Right lobe of liver (tissue), 4 donors: ENCODE data around the gene GLIS1.

Experiments
- CTCF ChIP-seq, 4 donors: fragments of 200-600 bp in 3 of 4; fragments of 450-650 bp in 1 of 4; IDR thresholded peaks; one replicate each; pipeline versions ENCODE4 v1.5.1 to v1.8.0; 2016 to 2022; ENCODE audit warnings: antibody characterized with exemption in 4 of 4, mild to moderate bottlenecking in 2 of 4
- POLR2A ChIP-seq: fragments of 450-650 bp; IDR thresholded peaks from one replicate; pipeline ENCODE4 v1.6.1; 2017; ENCODE audit warnings: antibody characterized with exemption, mild to moderate bottlenecking
- donor health status: DM: no; HTN: no; CAD: no.
- donor health status: DM: no; HTN: no; CAD: no.
- donor health status: DM: no; HTN: yes; CAD: no.

GRCh38 chr1:53740621-53741105 is 1.7 kb upstream of the GLIS1 start:
- no peak for TF ChIP-seq CTCF (IDR thresholded peaks at IDR 0.05)
- no peak for TF ChIP-seq POLR2A
